Mammary epithelial cell (primary cell): ENCODE results near the gene CMTM8.

Experiments used
- EZH2 ChIP-seq: IDR thresholded peaks from 2 replicates; pipeline ENCODE4 v1.6.1; 2012; ENCODE audit warnings: low read length, inconsistent platforms, borderline replicate concordance
- TF ChIP-seq, protein P1 (sequence below), 2 donors: IDR thresholded peaks in 1 of 2; conservative IDR thresholded peaks in 1 of 2; 2 replicates each; pipeline ENCODE4 v1.5.1; 2011 to 2012; ENCODE audit warnings: inconsistent platforms in 2 of 2, low read length in 2 of 2, mild to moderate bottlenecking in 2 of 2, control low read depth in 1 of 2, low read depth in 1 of 2; ENCODE audit not compliant: insufficient read depth in 1 of 2; ENCODE audit errors: extremely low read depth in 1 of 2

DNA sequence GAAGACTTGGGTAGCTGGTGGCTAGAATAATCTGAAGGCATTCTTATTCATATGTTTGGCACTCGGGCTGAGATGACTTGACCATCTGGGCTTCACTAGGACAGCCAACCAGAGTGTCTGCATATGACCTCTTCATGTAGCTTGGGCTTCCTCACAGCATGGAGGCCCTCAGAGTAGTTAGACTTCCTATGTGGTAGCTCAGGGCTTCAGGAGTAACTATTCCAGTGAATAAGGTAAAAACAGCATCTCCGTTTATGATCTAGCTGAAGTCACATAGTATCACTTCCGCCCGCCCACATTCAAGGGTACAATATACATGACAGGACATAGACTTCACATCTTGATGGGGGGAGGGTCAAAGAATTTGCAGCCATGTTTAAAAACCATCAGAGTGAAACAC lies 18.9 kb upstream of the CMTM8 start:
- TF ChIP-seq, protein P1, sequence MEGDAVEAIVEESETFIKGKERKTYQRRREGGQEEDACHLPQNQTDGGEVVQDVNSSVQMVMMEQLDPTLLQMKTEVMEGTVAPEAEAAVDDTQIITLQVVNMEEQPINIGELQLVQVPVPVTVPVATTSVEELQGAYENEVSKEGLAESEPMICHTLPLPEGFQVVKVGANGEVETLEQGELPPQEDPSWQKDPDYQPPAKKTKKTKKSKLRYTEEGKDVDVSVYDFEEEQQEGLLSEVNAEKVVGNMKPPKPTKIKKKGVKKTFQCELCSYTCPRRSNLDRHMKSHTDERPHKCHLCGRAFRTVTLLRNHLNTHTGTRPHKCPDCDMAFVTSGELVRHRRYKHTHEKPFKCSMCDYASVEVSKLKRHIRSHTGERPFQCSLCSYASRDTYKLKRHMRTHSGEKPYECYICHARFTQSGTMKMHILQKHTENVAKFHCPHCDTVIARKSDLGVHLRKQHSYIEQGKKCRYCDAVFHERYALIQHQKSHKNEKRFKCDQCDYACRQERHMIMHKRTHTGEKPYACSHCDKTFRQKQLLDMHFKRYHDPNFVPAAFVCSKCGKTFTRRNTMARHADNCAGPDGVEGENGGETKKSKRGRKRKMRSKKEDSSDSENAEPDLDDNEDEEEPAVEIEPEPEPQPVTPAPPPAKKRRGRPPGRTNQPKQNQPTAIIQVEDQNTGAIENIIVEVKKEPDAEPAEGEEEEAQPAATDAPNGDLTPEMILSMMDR (conservative IDR thresholded peaks at IDR 0.05 in 1 of 2, IDR thresholded peaks at IDR 0.05 in 1 of 2; ENCODE audit: extremely low read depth in 1 of 2, insufficient read depth in 1 of 2, low read depth in 1 of 2, low read length in 2 of 2), result no peak
- TF ChIP-seq EZH2, result no peak
